Stimulated activated CD4-positive, alpha-beta T cell treated with anti-CD3 and anti-CD28 coated beads, Interleukin-1b, Interleukin-23, amount 100 ng/mL, for 1 hour (primary cell): ENCODE measurements around the gene PRKG1.

Source experiments
- DNase-seq, 2 donors: peaks; one replicate each; pipeline ENCODE4 v3.0.0-alpha.2; 2020; ENCODE audit warnings: low read depth in 2 of 2

The PRKG1 gene

GRCh38 chr10:51932530-51932929 is 858.2 kb downstream of the PRKG1 start:
- DNase-seq: no peak

GRCh38 chr10:51934373-51934772 is 860.1 kb downstream of the PRKG1 start:
- no peak for DNase-seq

- DNase-seq: no peak
Observed at GRCh38 chr10:51935341-51935740, 861.1 kb downstream of the PRKG1 start.

GRCh38 chr10:51937308-51938140 is 863.2 kb downstream of the PRKG1 start:
- no peak for DNase-seq

GRCh38 chr10:51950371-51950995 is 876.2 kb downstream of the PRKG1 start:
- DNase-seq: no peak

GRCh38 chr10:51950996-51951555 is 876.8 kb downstream of the PRKG1 start:
- DNase-seq: no peak

- DNase-seq: no peak
Observed at GRCh38 chr10:51951601-51952000, 877.3 kb downstream of the PRKG1 start.

- no peak for DNase-seq
Observed at GRCh38 chr10:51952056-51952455, 877.8 kb downstream of the PRKG1 start.

GRCh38 chr10:51955696-51956095 is 881.4 kb downstream of the PRKG1 start:
- no peak for DNase-seq

GRCh38 chr10:51956822-51957221 is 882.5 kb downstream of the PRKG1 start:
- DNase-seq: no peak

GRCh38 chr10:51960494-51960895 is 886.2 kb downstream of the PRKG1 start:
- no peak for DNase-seq

- DNase-seq: no peak
Observed at GRCh38 chr10:51961401-51961800, 887.1 kb downstream of the PRKG1 start.

GRCh38 chr10:51964630-51965029 is 890.3 kb downstream of the PRKG1 start:
- no peak for DNase-seq

- DNase-seq: no peak
Observed at GRCh38 chr10:51965451-51965850, 891.2 kb downstream of the PRKG1 start.

GRCh38 chr10:51972733-51973346 is 898.6 kb downstream of the PRKG1 start:
- DNase-seq: no peak

GRCh38 chr10:51980752-51981151 is 906.5 kb downstream of the PRKG1 start:
- DNase-seq: no peak

- DNase-seq: no peak
Observed at GRCh38 chr10:51981731-51982130, 907.4 kb downstream of the PRKG1 start.

GRCh38 chr10:51983481-51983880 is 909.2 kb downstream of the PRKG1 start:
- DNase-seq: no peak

- no peak for DNase-seq
Observed at GRCh38 chr10:51985336-51985735, 911.0 kb downstream of the PRKG1 start.

- DNase-seq: no peak
Observed at GRCh38 chr10:51986516-51986915, 912.2 kb downstream of the PRKG1 start.

GRCh38 chr10:51993475-51993874 is 919.2 kb downstream of the PRKG1 start:
- no peak for DNase-seq

GRCh38 chr10:51999096-51999495 is 924.8 kb downstream of the PRKG1 start:
- DNase-seq: no peak
